Measurements from ENCODE around the gene NAPA. TPM values are rescaled to one million over a fixed set of nuclear protein-coding genes. Genes with fewer than 3 reads are reported as not detected.

The NAPA gene
- total RNA-seq, 1 donor from 2014 or later: 63.0 TPM

- H3K27me3 Mint-ChIP-seq: peaks cover 81% of the 10 kb centered on the region
- TF ChIP-seq CTCF (conservative IDR thresholded peaks at IDR 0.05): no peak
- no peak overlapping the region for H3K27ac Mint-ChIP-seq
Observed at GRCh38 chr19:47450478-47450877, 64.4 kb downstream of the NAPA start.

GRCh38 chr19:47448360-47448727 is 66.5 kb downstream of the NAPA start:
- peaks cover 9% of the 10 kb centered on the region for H3K4me1 Mint-ChIP-seq (ENCODE audit: unreplicated experiment)
- H3K4me3 Mint-ChIP-seq: no peak overlapping the region
- no peak for DNase-seq (ENCODE audit: extremely low spot score, unreplicated experiment)
- no peak for TF ChIP-seq CTCF (conservative IDR thresholded peaks at IDR 0.05)
- H3K9me3 Mint-ChIP-seq: no peaks in the 10 kb centered on the region
- peaks cover 82% of the 10 kb centered on the region for H3K27me3 Mint-ChIP-seq
- no peak overlapping the region for H3K27ac Mint-ChIP-seq
- no peaks in the 10 kb centered on the region for H3K36me3 Mint-ChIP-seq

More at GRCh38 chr19:47450478-47450877, 64.4 kb downstream of the NAPA start:
- H3K9me3 Mint-ChIP-seq: no peaks in the 10 kb centered on the region
- peaks cover 9% of the 10 kb centered on the region for H3K4me1 Mint-ChIP-seq (ENCODE audit: unreplicated experiment)
- no peak overlapping the region for H3K4me3 Mint-ChIP-seq
- no peaks in the 10 kb centered on the region for H3K36me3 Mint-ChIP-seq
- DNase-seq (ENCODE audit: extremely low spot score, unreplicated experiment): no peak

- peak; percentile 85 for DNase-seq (ENCODE audit: extremely low spot score, unreplicated experiment)
- Mint-ChIP-seq H3K27ac (peak overlapping the region; percentile 90), H3K36me3 (no peaks in the 10 kb centered on the region), H3K4me1 (ENCODE audit: unreplicated experiment) (peaks cover 9% of the 10 kb centered on the region), H3K4me3 (peak overlapping the region; percentile 78), H3K27me3 (peaks cover 89% of the 10 kb centered on the region), H3K9me3 (no peaks in the 10 kb centered on the region)
- TF ChIP-seq CTCF (conservative IDR thresholded peaks at IDR 0.05): no peak
Observed at GRCh38 chr19:47447470-47448359, 67.1 kb downstream of the NAPA start.

- Mint-ChIP-seq H3K27ac (peak overlapping the region; percentile 90), H3K4me3 (peak overlapping the region; percentile 78), H3K9me3 (no peaks in the 10 kb centered on the region), H3K27me3 (peaks cover 95% of the 10 kb centered on the region), H3K4me1 (ENCODE audit: unreplicated experiment) (peaks cover 9% of the 10 kb centered on the region), H3K36me3 (no peaks in the 10 kb centered on the region)
- no peak for DNase-seq (ENCODE audit: extremely low spot score, unreplicated experiment)
- no peak for TF ChIP-seq CTCF (conservative IDR thresholded peaks at IDR 0.05)
Observed at GRCh38 chr19:47446534-47447469, 68.1 kb downstream of the NAPA start.

GRCh38 chr19:47445937-47446402 is 68.9 kb downstream of the NAPA start:
- peak overlapping the region; percentile 71 for H3K4me3 Mint-ChIP-seq
- TF ChIP-seq CTCF (conservative IDR thresholded peaks at IDR 0.05): no peak
- H3K9me3 Mint-ChIP-seq: no peaks in the 10 kb centered on the region
- no peak for DNase-seq (ENCODE audit: extremely low spot score, unreplicated experiment)
- no peaks in the 10 kb centered on the region for H3K36me3 Mint-ChIP-seq
- H3K4me1 Mint-ChIP-seq (ENCODE audit: unreplicated experiment): peaks cover 9% of the 10 kb centered on the region
- peaks cover 92% of the 10 kb centered on the region for H3K27me3 Mint-ChIP-seq
- no peak overlapping the region for H3K27ac Mint-ChIP-seq
